ENCODE measurements around the gene IL4R.
"Not testable (repeated sequence)": the region's sequence is repeated elsewhere in the genome, so short reads cannot be mapped to it uniquely, and the experiment has no call there.

IL4R gene

GRCh38 chr16:27408012-27408601 is 94.3 kb downstream of the IL4R start:
- no peak for FAIRE-seq

- FAIRE-seq, result no peak
These were observed 94.8 kb downstream of the IL4R start for GRCh38 chr16:27408602-27409031.

DNA sequence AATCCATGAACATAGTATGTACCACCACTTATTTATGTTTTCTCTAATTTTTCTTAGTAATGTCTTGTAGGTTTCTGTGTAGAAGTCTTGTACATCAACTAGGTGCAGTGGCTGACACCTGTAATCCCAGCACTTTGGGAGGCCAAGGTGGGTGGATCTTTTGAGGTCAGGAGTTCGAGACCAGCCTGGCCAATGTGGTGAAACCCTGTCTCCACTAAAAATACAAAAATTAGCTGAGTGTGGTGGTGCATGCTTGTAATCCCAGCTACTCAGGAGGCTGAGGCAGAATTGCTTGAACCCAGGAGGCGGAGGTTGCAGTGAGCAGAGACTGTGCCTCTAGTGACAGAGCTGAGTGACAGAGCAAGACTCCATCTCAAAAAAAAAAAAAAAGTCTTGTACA is 96.2 kb downstream of the IL4R start:
- not testable (repeated sequence) for FAIRE-seq

DNA sequence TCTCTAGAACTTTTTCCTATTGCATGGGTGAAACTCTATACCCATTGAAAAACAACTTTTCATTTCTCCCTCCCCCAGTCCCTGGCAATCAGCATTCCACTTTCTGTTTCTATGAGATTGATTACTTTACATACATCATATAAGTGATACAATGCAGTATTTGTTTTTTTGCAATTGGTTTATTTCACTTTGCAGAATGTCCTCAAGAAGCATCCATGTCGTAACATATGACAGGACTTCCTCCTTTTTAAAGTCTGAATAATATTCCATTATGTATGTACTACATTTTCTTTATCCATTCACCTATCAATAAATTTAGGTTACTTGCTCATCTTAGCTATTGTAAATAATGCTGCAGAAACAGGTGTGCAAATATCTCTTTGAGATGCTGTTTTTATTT is 97.0 kb downstream of the IL4R start:
- no peak for FAIRE-seq

- FAIRE-seq, result no peak
These were observed 100.2 kb downstream of the IL4R start for GRCh38 chr16:27413956-27414355.
